GM19324 (cell line): ENCODE data around the gene ARPC4.

ENCODE experiments used
- ATAC-seq: cut with Tn5 transposase; IDR thresholded peaks from one replicate; pipeline ENCODE4 v1.9.1; 2021; ENCODE audit warnings: mild to moderate bottlenecking, moderate library complexity; ENCODE audit not compliant: unreplicated experiment, low FRiP score

ARPC4 gene

GRCh38 chr3:9787714-9788113, 5.2 kb upstream of the ARPC4 start:
- ATAC-seq = no peak

- ATAC-seq = no peak
Observed at GRCh38 chr3:9791127-9791526, 1.8 kb upstream of the ARPC4 start.

- no peak for ATAC-seq
Observed at GRCh38 chr3:9791790-9792404, 985 bp upstream of the ARPC4 start.

GRCh38 chr3:9793161-9793781, 389 bp downstream of the ARPC4 start:
- ATAC-seq = no peak

- no peak for ATAC-seq
Observed at GRCh38 chr3:9794400-9794799, 1.5 kb downstream of the ARPC4 start.

GRCh38 chr3:9795207-9795606, 2.3 kb downstream of the ARPC4 start:
- ATAC-seq = no peak

- ATAC-seq = no peak
Observed at GRCh38 chr3:9797196-9797945, 4.5 kb downstream of the ARPC4 start.

- ATAC-seq = no peak
Observed at GRCh38 chr3:9800529-9800928, 7.6 kb downstream of the ARPC4 start.

- no peak for ATAC-seq
Observed at GRCh38 chr3:9803494-9803893, 10.6 kb downstream of the ARPC4 start.

- no peak for ATAC-seq
Observed at GRCh38 chr3:9804996-9805395, 12.1 kb downstream of the ARPC4 start.

GRCh38 chr3:9806137-9806536, 13.3 kb downstream of the ARPC4 start:
- no peak for ATAC-seq

GRCh38 chr3:9806688-9807589, 14.1 kb downstream of the ARPC4 start:
- ATAC-seq = no peak

- ATAC-seq = no peak
Observed at GRCh38 chr3:9807981-9808344, 15.1 kb downstream of the ARPC4 start.

- peak; percentile 52 for ATAC-seq
Observed at GRCh38 chr3:9808345-9809037, 15.6 kb downstream of the ARPC4 start.

- ATAC-seq = peak; percentile 17
Observed at GRCh38 chr3:9809239-9809614, 16.3 kb downstream of the ARPC4 start.

GRCh38 chr3:9809615-9810432, 16.9 kb downstream of the ARPC4 start, which contains the start of gene TTLL3:
TSS of gene TTLL3 (plus strand) at chr3:9810262. CDS start at chr3:9810662, 400 bp downstream.
- ATAC-seq = peak; percentile 66

- ATAC-seq = no peak
Observed at GRCh38 chr3:9810433-9810770, 17.5 kb downstream of the ARPC4 start.

- ATAC-seq = no peak
Observed at GRCh38 chr3:9810846-9811245, 18.0 kb downstream of the ARPC4 start.

- no peak for ATAC-seq
Observed at GRCh38 chr3:9812870-9813483, 20.1 kb downstream of the ARPC4 start.
